Mesendoderm (in vitro differentiated cells): ENCODE data around the gene ANXA8.
"Not testable (repeated sequence)": the region's sequence is repeated elsewhere in the genome, so short reads cannot be mapped to it uniquely, and the experiment has no call there.

Experiments
- DNase-seq: peaks from one replicate; pipeline ENCODE4 v3.0.0; 2013
- H2AK5ac ChIP-seq: 2 replicates; pipeline ENCODE4 v1.6.1; 2013; ENCODE audit warnings: low read length, inconsistent platforms
- H2BK120ac ChIP-seq: 2 replicates; pipeline ENCODE4 v1.6.1; 2013; ENCODE audit warnings: low read depth, mild to moderate bottlenecking, low read length, moderate library complexity, mixed read lengths
- H2BK15ac ChIP-seq: replicated peaks from 2 replicates; pipeline ENCODE4 v1.6.1; 2013; ENCODE audit warnings: low read depth, mild to moderate bottlenecking, moderate library complexity
- H2BK5ac ChIP-seq: 2 replicates; pipeline ENCODE4 v1.6.1; 2013; ENCODE audit warnings: low read length, inconsistent platforms
- H3K18ac ChIP-seq: 2 replicates; pipeline ENCODE4 v1.6.1; 2013; ENCODE audit warnings: mild to moderate bottlenecking, low read length, mixed read lengths
- H3K23ac ChIP-seq: one replicate; pipeline ENCODE4 v1.6.1; 2013; ENCODE audit warnings: low read length
- H3K27ac ChIP-seq: 2 replicates; pipeline ENCODE4 v1.5.1; 2013; ENCODE audit warnings: low read depth, mild to moderate bottlenecking, inconsistent platforms, low read length, moderate library complexity
- H3K27me3 ChIP-seq: 2 replicates; pipeline ENCODE4 v1.6.1; 2013; ENCODE audit warnings: low read length, control low read depth, mild to moderate bottlenecking, inconsistent platforms; ENCODE audit not compliant: insufficient read depth, poor library complexity
- H3K36me3 ChIP-seq: 2 replicates; pipeline ENCODE4 v1.6.1; 2013; ENCODE audit warnings: low read length, inconsistent platforms; ENCODE audit not compliant: control insufficient read depth, insufficient read depth
- H3K4ac ChIP-seq: one replicate; pipeline ENCODE4 v1.6.1; 2013; ENCODE audit warnings: low read depth, mild to moderate bottlenecking, low read length, moderate library complexity
- H3K4me1 ChIP-seq: 2 replicates; pipeline ENCODE4 v1.6.1; 2013; ENCODE audit warnings: low read depth, low read length, inconsistent platforms; ENCODE audit not compliant: control insufficient read depth
- H3K4me2 ChIP-seq: 2 replicates; pipeline ENCODE4 v1.6.1; 2013; ENCODE audit warnings: low read length
- H3K4me3 ChIP-seq: 2 replicates; pipeline ENCODE4 v1.5.1; 2013; ENCODE audit warnings: mild to moderate bottlenecking, low read length
- H3K56ac ChIP-seq: one replicate; pipeline ENCODE4 v1.6.1; 2013; ENCODE audit warnings: low read length
- H3K79me1 ChIP-seq: 2 replicates; pipeline ENCODE4 v1.6.1; 2013; ENCODE audit warnings: low read length, inconsistent platforms
- H3K79me2 ChIP-seq: 2 replicates; pipeline ENCODE4 v1.6.1; 2013; ENCODE audit warnings: mild to moderate bottlenecking, low read length; ENCODE audit not compliant: control insufficient read depth, insufficient read depth
- H3K9ac ChIP-seq: 2 replicates; pipeline ENCODE4 v1.6.1; 2013; ENCODE audit warnings: low read length, inconsistent platforms
- H4K5ac ChIP-seq: one replicate; pipeline ENCODE4 v1.6.1; 2013; ENCODE audit warnings: low read length
- H4K8ac ChIP-seq: one replicate; pipeline ENCODE4 v1.6.1; 2013; ENCODE audit warnings: low read depth, mild to moderate bottlenecking, control low read depth, low read length, moderate library complexity
- WGBS: extraction: QIAGEN DNeasy Blood & Tissue Kit; methylation state at CpG from one replicate; pipeline ENCODE4 v1.1.7; 2013; ENCODE audit warnings: low lambda C conversion rate, missing lambda C conversion rate; ENCODE audit not compliant: insufficient coverage; ENCODE audit errors: extremely low coverage; 5-methylcytosine and 5-hydroxymethylcytosine counted together

The ANXA8 gene

DNA sequence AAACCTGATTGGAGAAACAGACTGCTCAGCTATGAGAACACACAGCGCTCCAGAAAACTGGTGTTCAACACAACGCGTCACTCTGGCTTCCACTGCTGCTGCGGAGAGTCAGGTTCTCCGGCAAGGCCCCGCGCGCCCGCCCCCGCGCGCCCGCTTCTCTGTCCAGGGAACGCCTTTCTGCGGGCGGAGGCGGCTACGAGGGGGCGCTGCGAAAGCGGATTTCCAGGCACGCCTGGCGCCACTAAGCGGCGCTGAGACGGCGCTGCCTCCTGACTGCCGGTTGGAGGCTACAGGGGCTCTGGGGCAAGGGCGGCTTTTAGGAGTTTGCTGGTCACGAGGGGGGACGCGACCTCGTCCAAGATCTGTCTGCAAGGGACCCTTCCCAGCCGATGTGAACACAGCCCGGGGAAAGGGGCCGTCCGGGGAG, 22.6 kb downstream of the ANXA8 start:
- not testable (repeated sequence) for H3K4me2 ChIP-seq, H3K4ac ChIP-seq, H3K27me3 ChIP-seq, H2BK15ac ChIP-seq, H3K4me3 ChIP-seq, H4K8ac ChIP-seq, H3K23ac ChIP-seq, H3K79me1 ChIP-seq, H3K36me3 ChIP-seq, H2BK120ac ChIP-seq, H3K79me2 ChIP-seq, H2AK5ac ChIP-seq, H3K9ac ChIP-seq, H4K5ac ChIP-seq, H3K56ac ChIP-seq, H3K4me1 ChIP-seq, H3K18ac ChIP-seq, H2BK5ac ChIP-seq, H3K27ac ChIP-seq
- peak; percentile 43 for DNase-seq
- no CpG with 5 or more reads among the region's 37 CpGs for WGBS

DNA sequence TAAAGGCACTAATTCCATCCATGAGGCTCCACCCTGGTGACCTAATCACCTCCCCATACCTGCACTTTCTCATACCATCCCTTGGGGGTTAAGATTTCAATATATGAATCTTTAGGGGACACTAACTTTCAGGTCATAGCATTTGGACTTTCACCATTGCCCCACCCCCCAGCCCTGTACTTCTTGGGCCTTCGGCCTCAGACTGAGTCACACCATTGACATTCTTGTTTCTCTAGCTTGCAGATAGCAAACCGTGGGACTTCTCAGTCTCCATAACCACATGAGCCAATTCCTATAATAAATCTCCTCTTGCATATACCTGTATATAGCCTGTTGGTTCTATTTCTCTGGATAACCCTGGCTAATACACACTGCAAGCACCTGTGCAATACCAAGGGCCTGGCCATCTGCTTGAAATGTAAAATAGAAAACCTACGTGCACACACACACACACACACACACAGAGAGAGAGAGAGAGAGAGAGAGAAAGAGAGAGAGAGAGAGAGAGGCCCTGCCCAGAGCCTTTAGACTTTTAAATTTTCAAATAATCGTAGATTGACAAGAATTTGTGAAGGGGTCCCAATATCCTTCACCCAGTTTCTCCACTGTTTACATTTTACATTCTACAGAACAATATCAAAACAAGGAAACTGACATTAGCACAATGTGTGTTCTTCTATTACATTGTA, 25.3 kb downstream of the ANXA8 start:
- Histone ChIP-seq H3K27ac (no peak overlapping the region), H3K23ac (no peak overlapping the region), H2BK120ac (no peak overlapping the region), H3K4ac (no peak overlapping the region), H3K4me3 (no peak overlapping the region), H4K8ac (no peak overlapping the region), H3K27me3 (no peaks in the 10 kb centered on the region), H2BK15ac (no peak overlapping the region), H3K56ac (no peak overlapping the region), H4K5ac (no peak overlapping the region), H3K79me2 (no peaks in the 10 kb centered on the region), H3K4me2 (no peak overlapping the region), H3K36me3 (no peaks in the 10 kb centered on the region), H2AK5ac (no peak overlapping the region), H3K18ac (no peak overlapping the region), H3K9ac (no peak overlapping the region), H3K79me1 (no peaks in the 10 kb centered on the region), H3K4me1 (no peaks in the 10 kb centered on the region), H2BK5ac (no peak overlapping the region)
- no CpG with 5 or more reads among the region's 4 CpGs for WGBS
- DNase-seq, result peak; percentile 60

DNA sequence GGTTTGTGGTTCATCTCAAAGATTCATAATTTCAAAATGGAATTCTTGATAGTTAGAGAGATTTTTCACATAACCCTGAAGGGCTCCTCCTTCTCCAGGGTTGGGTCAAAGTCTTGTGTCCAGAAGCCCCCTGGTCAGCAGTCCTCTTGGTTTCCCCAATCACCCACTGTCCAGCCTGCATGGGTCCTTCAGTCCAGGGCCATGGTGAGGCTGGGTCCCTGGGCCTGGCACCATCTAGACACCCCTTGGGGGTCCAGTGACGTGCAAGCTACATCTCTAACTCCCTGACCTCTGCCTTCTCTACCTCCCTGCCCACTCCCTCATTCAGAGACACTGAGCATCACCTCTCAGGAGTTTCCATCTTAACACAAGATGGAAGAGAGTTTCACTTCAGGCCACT, 26.1 kb downstream of the ANXA8 start:
- H3K79me1 ChIP-seq, result no peaks in the 10 kb centered on the region

GRCh38 chr10:47457528-47457820, 26.4 kb downstream of the ANXA8 start:
- Histone ChIP-seq H3K4me3 (no peak overlapping the region), H4K8ac (no peak overlapping the region), H2BK15ac (no peak overlapping the region), H3K27ac (no peak overlapping the region), H3K79me1 (no peaks in the 10 kb centered on the region), H4K5ac (no peak overlapping the region), H3K79me2 (no peaks in the 10 kb centered on the region), H3K18ac (no peak overlapping the region), H3K4me2 (no peak overlapping the region), H3K27me3 (no peaks in the 10 kb centered on the region), H2BK5ac (no peak overlapping the region), H3K56ac (no peak overlapping the region), H3K36me3 (no peaks in the 10 kb centered on the region), H3K4ac (no peak overlapping the region), H3K9ac (no peak overlapping the region), H2AK5ac (no peak overlapping the region), H3K23ac (no peak overlapping the region), H3K4me1 (no peaks in the 10 kb centered on the region), H2BK120ac (no peak overlapping the region)
- WGBS, result no CpG with 5 or more reads among the region's 1 CpG
- no peak for DNase-seq

More for the DNA sequence above, 26.1 kb downstream of the ANXA8 start:
- Histone ChIP-seq H3K4me3 (no peak overlapping the region), H3K56ac (no peak overlapping the region), H3K18ac (no peak overlapping the region), H2BK15ac (no peak overlapping the region), H3K27ac (no peak overlapping the region), H2AK5ac (no peak overlapping the region), H3K4me2 (no peak overlapping the region), H3K27me3 (no peaks in the 10 kb centered on the region), H3K36me3 (no peaks in the 10 kb centered on the region), H4K8ac (no peak overlapping the region), H3K4ac (no peak overlapping the region), H3K79me2 (no peaks in the 10 kb centered on the region), H4K5ac (no peak overlapping the region), H3K23ac (no peak overlapping the region), H3K4me1 (no peaks in the 10 kb centered on the region), H2BK5ac (no peak overlapping the region), H3K9ac (no peak overlapping the region), H2BK120ac (no peak overlapping the region)
- DNase-seq, result no peak
- no CpG with 5 or more reads among the region's 1 CpG for WGBS

GRCh38 chr10:47456794-47457527, 27.0 kb downstream of the ANXA8 start:
- Histone ChIP-seq H3K18ac (no peak overlapping the region), H4K5ac (no peak overlapping the region), H2BK15ac (no peak overlapping the region), H3K4me3 (no peak overlapping the region), H3K27me3 (no peaks in the 10 kb centered on the region), H3K4me2 (no peak overlapping the region), H3K4ac (no peak overlapping the region), H2BK120ac (no peak overlapping the region), H2AK5ac (no peak overlapping the region), H3K36me3 (no peaks in the 10 kb centered on the region), H3K27ac (no peak overlapping the region), H3K4me1 (no peaks in the 10 kb centered on the region), H3K56ac (no peak overlapping the region), H3K79me2 (no peaks in the 10 kb centered on the region), H2BK5ac (no peak overlapping the region), H4K8ac (no peak overlapping the region), H3K79me1 (no peaks in the 10 kb centered on the region), H3K23ac (no peak overlapping the region), H3K9ac (no peak overlapping the region)
- no CpG with 5 or more reads among the region's 6 CpGs for WGBS
- no peak for DNase-seq
